HUES48 (cell line): ENCODE data around the gene C9orf50.

Source experiments
- H3K27ac ChIP-seq: one replicate; pipeline ENCODE4 v1.7.0; 2013; ENCODE audit warnings: low read depth, low read length, inconsistent platforms
- H3K27me3 ChIP-seq: 2 replicates; pipeline ENCODE4 v1.6.1; 2013; ENCODE audit warnings: mild to moderate bottlenecking, low read length; ENCODE audit not compliant: control insufficient read depth, insufficient read depth
- H3K36me3 ChIP-seq: 2 replicates; pipeline ENCODE4 v1.6.1; 2013; ENCODE audit warnings: low read length; ENCODE audit not compliant: control insufficient read depth, insufficient read depth
- H3K4me1 ChIP-seq: 2 replicates; pipeline ENCODE4 v1.6.1; 2013; ENCODE audit warnings: mild to moderate bottlenecking, low read length; ENCODE audit not compliant: control insufficient read depth, insufficient read depth
- H3K4me3 ChIP-seq: 2 replicates; pipeline ENCODE4 v1.5.1; 2013; ENCODE audit warnings: mild to moderate bottlenecking, low read depth, low read length
- H3K9ac ChIP-seq: 2 replicates; pipeline ENCODE4 v1.6.1; 2013; ENCODE audit warnings: mild to moderate bottlenecking, low read depth, low read length, moderate library complexity
- H3K9me3 ChIP-seq: 2 replicates; pipeline ENCODE4 v1.6.1; 2013; ENCODE audit warnings: low read length; ENCODE audit not compliant: control insufficient read depth, insufficient read depth

C9orf50 gene

DNA sequence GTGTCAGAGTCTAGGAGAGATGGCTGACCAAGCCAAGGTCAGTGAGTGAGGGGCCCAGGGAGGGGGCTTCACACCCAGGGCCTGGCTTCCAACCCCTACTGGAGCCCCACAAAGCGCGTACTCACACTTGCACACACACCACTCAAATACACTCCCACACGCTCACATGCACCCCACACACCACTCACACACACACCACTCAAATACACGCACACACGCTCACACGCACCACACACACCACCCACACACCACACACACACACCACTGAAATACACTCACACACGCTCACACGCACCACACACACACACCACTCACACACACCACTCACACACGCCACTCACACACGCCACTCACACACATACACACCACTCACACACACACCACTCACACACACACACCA is 26.7 kb upstream of the C9orf50 start:
- H3K9ac ChIP-seq, result no peak overlapping the region
- H3K4me3 ChIP-seq, result no peak overlapping the region
- H3K4me1 ChIP-seq, result no peaks in the 10 kb centered on the region

DNA sequence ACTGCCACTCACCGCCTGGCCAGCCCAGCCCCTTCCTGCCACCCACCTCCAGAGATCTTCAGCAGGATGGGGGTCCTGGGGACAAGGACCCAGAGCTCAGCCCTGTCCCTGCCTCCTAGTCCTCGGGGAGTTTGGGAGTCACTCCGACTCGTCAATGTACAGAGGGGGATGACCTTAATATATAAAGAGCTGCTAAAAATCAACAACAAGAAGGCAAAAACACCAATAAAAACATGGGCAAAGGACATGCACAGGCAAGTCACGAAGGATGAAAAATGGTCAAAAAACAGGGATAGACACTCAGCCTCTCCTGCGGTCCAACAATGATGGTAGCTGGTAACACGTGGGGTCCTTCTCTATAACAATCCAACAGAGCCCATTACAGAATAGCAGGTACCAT is 25.8 kb upstream of the C9orf50 start:
- no peak overlapping the region for H3K27ac ChIP-seq
- no peaks in the 10 kb centered on the region for H3K9me3 ChIP-seq
- H3K36me3 ChIP-seq, result no peaks in the 10 kb centered on the region
- H3K4me3 ChIP-seq, result no peak overlapping the region
- H3K9ac ChIP-seq, result no peak overlapping the region
- H3K27me3 ChIP-seq, result no peaks in the 10 kb centered on the region
- no peaks in the 10 kb centered on the region for H3K4me1 ChIP-seq

More for the DNA sequence above, 26.7 kb upstream of the C9orf50 start:
- H3K27me3 ChIP-seq, result no peaks in the 10 kb centered on the region
- H3K9me3 ChIP-seq, result no peaks in the 10 kb centered on the region
- H3K36me3 ChIP-seq, result no peaks in the 10 kb centered on the region
- no peak overlapping the region for H3K27ac ChIP-seq

DNA sequence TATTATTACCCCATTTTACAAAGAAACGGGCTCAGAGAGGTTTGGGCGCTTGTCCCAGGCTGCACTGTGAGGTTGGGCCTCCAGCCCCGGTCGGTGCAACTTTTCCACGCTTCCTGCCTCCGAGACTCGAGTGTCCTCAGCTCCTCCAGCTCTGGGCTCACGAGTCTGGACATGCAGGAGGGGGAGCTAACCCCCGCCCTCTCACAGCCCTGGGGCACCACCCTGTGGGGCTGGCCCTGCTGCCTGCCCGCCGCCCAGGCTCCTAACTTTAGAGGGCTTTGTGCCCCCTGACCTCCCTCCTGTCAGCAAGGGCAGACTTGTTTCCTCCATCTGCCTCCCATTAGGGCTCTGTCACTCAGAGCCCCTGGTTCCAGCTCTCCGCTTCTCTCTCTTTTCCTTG is 25.4 kb upstream of the C9orf50 start:
- Histone ChIP-seq H3K9ac (no peak overlapping the region), H3K4me1 (no peaks in the 10 kb centered on the region), H3K36me3 (no peaks in the 10 kb centered on the region), H3K4me3 (no peak overlapping the region), H3K27me3 (no peaks in the 10 kb centered on the region), H3K27ac (no peak overlapping the region), H3K9me3 (no peaks in the 10 kb centered on the region)

DNA sequence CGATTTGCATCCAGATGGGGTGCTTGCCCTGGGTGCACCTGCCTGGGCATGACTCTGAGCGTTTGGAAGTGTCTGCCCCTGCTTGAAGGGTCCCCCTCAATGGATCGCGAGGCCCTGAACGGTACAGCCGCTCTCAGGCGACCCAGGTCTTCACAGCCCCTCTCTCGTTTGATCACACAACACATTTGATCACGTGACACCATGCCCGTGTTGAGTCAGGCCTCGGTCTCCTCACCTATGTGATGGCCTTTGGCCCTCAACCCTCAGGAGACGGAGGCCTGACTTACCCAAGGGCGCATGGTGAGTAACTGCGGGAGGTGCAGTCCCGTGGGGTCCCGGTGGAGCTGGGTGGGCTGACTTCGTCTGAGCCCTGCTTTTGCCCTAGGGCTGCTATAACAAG is 24.0 kb upstream of the C9orf50 start:
- Histone ChIP-seq H3K4me3 (no peak overlapping the region), H3K4me1 (peaks cover 6% of the 10 kb centered on the region; the same call in 1 of the 2 replicates), H3K27me3 (no peaks in the 10 kb centered on the region), H3K9me3 (no peaks in the 10 kb centered on the region), H3K36me3 (no peaks in the 10 kb centered on the region), H3K9ac (no peak overlapping the region), H3K27ac (no peak overlapping the region)

DNA sequence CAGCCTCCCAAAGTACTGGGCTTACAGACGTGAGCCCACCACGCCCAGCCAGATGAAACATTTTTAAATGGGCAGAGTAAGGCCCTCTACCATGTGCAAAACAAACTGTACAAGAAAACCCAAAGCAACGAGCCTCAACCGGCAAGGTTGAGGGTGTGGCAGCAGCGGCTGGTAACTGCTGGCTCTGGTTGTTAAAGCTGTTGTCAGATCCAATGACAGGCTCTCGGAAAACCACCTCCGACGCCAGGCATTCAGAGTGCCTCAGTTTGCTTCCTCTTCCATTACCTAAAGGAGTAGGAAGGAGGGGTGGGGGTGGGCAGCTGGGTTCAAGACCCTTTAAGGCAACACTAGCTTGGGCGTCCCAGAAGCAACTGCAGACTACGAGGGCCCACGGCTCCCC is 23.5 kb upstream of the C9orf50 start:
- Histone ChIP-seq H3K9ac (no peak overlapping the region), H3K9me3 (no peaks in the 10 kb centered on the region), H3K4me1 (peaks cover 6% of the 10 kb centered on the region; the same call in 1 of the 2 replicates), H3K4me3 (no peak overlapping the region), H3K27me3 (no peaks in the 10 kb centered on the region), H3K27ac (no peak overlapping the region), H3K36me3 (peaks cover 4% of the 10 kb centered on the region; the same call in 1 of the 2 replicates)

DNA sequence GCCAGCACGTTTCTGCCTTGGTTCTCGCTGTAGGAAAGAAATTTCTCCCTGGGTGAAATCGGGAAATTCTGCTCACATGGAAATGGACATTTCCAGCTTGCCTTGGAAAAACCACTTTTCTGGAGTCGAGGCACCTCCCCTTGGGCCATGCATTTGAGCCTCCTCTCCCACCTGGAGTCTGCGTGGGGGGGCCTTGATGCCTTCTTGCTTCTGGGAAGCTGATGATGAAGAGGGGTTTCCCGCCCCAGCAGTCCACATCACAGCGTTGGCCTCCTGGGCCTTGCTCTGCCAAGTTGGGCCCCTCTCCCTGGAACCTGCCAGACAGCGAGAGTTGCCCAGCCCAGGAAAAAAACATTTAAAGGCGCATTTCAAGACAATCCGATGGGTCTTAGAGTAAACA is 22.8 kb upstream of the C9orf50 start:
- no peak overlapping the region for H3K9ac ChIP-seq

DNA sequence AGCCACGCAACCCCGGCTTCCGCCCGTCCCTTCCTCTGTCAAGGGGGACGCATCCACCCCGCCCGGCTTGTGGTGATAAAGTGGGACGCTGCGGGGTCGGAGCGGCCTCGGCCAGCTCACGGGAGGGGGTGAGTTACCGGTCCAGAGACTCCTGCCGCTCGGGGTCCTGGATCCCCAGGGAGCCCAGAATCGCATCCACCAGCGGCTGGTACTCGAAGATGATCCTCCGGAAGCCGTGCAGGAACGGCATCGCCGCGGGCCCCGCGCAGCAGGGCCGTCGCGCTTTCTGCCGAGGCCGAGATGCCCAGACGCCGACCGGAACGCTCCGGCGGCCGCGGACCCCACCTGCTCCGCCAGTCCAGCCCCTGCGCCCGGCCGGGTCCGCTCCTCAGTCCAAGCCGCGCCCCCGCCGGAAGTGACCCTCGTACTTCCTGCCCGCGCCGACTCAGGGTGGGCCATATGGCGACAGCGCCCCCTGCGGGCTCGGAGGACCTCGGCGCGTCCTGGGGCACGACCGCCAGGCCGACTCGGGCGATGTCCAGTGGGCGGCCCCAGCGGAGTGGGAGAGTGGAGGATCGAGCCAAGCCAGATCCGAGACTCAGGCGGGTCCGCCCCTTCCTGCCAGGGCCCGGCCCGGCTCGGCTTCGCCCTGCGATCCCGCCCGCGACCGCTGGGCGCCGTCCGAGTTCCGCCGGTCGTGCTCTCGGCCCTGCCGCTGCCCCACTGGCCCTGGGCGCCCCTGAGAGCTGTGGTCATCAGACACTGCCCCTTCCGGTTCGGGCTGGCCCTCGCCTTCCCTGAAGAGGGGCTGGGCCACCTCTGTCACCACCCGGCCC is 21.1 kb upstream of the C9orf50 start, which contains the start of gene ASB6:
Gene ASB6 (minus strand): TSS at position 402 of the 836 bp plus-strand sequence. CDS start 152 bp downstream, at position 250.
- H3K36me3 ChIP-seq, result peaks cover 28% of the 10 kb centered on the region
- H3K4me1 ChIP-seq, result peaks cover 6% of the 10 kb centered on the region; the same call in 1 of the 2 replicates
- no peaks in the 10 kb centered on the region for H3K9me3 ChIP-seq
- peak within 1 kb of the TSS; percentile 94 for H3K4me3 ChIP-seq
- peak within 1 kb of the TSS; percentile 51; the same call in 1 of the 2 replicates for H3K9ac ChIP-seq
- no peak within 1 kb of the TSS for H3K27ac ChIP-seq
- H3K27me3 ChIP-seq, result no peaks in the 10 kb centered on the region

More for the DNA sequence above, 22.8 kb upstream of the C9orf50 start:
- Histone ChIP-seq H3K36me3 (peaks cover 10% of the 10 kb centered on the region), H3K4me3 (no peak overlapping the region), H3K27me3 (no peaks in the 10 kb centered on the region), H3K27ac (no peak overlapping the region), H3K4me1 (peaks cover 6% of the 10 kb centered on the region; the same call in 1 of the 2 replicates), H3K9me3 (no peaks in the 10 kb centered on the region)

DNA sequence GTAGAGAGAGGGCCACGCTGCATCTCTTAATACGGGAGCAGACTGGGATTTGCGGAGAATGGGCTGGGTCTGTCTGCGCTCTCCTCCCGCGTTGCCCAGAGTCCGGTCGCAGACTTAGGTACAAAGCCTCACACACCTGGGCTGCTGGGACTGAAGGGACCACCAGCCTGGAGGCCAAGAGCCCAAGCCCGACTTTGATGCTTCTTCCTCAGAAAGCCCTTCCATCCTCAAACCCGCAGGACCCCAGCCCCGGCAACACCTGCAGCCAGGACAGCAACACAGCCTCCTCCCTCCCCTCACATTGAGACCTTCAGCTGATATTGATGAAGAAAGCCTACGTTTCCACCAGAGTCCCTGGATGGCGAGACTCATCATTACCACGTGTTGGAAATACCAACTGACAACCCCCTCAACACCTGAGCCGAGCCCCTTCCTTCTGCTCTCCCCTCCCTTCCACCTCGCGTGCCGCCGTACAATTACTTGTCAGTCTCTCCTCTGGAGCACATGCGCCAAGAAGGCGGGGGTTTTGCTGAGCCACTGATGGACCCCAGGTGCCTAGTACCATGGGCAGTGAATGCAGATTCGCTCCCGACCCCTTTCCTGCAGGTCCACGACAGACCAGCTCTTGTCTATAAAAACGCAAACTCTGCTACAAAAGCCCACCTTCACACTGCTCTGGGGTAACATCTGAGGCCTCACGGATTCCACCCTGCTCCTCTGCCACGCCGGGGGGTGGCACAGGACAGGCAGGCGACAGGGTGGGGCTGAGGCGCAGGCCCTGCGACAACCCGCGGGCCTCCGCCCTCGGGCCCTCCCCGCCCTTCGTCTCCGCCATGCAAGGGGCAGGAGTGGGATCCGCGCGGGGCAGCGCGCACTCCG is 20.2 kb upstream of the C9orf50 start:
- Histone ChIP-seq H3K4me1 (peaks cover 6% of the 10 kb centered on the region; the same call in 1 of the 2 replicates), H3K9me3 (no peaks in the 10 kb centered on the region), H3K27me3 (no peaks in the 10 kb centered on the region), H3K27ac (no peak overlapping the region), H3K36me3 (peaks cover 34% of the 10 kb centered on the region), H3K4me3 (peak overlapping the region; percentile 94), H3K9ac (peak overlapping the region; percentile 51; the same call in 1 of the 2 replicates)

DNA sequence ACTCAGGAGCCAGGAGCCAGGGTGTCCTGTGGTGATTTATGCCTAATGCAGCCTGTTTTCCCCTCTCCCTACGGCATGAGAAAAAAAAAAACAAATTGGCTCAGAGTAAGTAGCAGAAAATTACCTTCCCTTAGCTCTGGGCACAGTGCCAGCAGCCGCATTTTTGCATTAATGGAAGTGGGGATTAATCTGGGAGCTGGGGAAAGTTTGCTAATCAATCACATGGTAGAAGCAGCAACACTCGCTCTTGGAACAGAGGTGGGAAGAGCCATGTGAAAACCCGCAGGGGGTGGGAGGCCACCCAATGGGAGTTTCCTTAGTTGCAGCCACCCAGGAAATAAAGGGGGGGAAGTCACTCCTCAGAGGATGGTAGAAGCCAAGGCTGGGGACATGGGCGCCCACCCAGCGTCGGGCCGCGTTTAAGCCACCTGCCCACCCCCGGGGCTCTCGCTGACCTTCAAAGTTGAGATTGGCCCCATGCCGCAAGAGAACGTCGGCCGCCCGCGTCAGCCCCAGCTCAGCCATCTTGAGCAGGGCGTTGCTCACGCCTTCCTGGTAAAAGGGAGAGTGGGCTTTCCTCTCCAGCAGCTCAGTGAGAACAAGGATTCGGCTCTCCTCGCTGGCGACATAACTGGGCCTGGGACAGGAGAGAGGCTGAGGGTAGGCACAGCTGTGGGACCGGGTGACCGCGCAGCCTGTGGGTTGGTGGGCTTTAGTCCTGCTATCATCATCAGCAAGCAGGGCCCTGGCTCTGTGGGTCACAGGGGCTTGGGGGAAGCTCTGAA is 19.4 kb upstream of the C9orf50 start:
- Histone ChIP-seq H3K9ac (no peak overlapping the region), H3K27ac (peak overlapping the region; percentile 11), H3K4me3 (peak overlapping the region; percentile 94; the same call in 1 of the 2 replicates)

DNA sequence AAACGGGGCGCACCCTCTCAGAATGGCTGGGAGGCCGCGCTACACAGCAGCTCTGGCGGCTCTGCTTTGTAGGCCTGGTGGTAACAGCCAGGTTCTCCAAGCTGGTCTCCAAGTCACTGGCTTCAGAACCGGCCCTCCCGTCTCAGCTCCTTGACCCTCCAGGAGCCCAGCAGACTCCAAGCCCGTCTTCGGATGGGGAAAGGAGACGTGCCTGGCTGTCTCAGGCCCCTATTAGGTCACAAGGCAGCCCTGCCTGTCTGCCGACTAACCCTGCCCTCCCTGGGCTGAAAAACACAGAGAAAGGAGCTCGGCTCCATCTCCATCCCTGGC is 18.8 kb upstream of the C9orf50 start:
- Histone ChIP-seq H3K27me3 (no peaks in the 10 kb centered on the region), H3K9me3 (no peaks in the 10 kb centered on the region), H3K36me3 (peaks cover 45% of the 10 kb centered on the region), H3K27ac (peak overlapping the region; percentile 11), H3K4me1 (peaks cover 6% of the 10 kb centered on the region; the same call in 1 of the 2 replicates), H3K4me3 (no peak overlapping the region), H3K9ac (no peak overlapping the region)

More for the DNA sequence above, 19.4 kb upstream of the C9orf50 start:
- Histone ChIP-seq H3K9me3 (no peaks in the 10 kb centered on the region), H3K36me3 (peaks cover 40% of the 10 kb centered on the region), H3K27me3 (no peaks in the 10 kb centered on the region), H3K4me1 (peaks cover 6% of the 10 kb centered on the region; the same call in 1 of the 2 replicates)
